A673 (cell line): ENCODE data around the gene VWA5B1. TPM values are rescaled to one million over a fixed set of nuclear protein-coding genes. Genes with fewer than 3 reads are reported as not detected.
A peak's percentile ranks its signal among the peaks of the same experiment; 100 is the strongest.

ENCODE experiments used
- BruUV-seq: library from RNA; stranded (reverse); fragments of 400-500 nt; replicated peaks from 2 replicates; lab custom pipeline; 2021; lab: Mats Ljungman, UMichigan
- CTCF ChIA-PET: fragments of 300-600 bp; sonication (Branson Sonifier 250); formaldehyde crosslinking; loops from one replicate; lab custom pipeline; 2022; ENCODE audit warnings: antibody characterized with exemption; lab: Charles Lee
- POLR2A ChIA-PET: fragments of 300-600 bp; sonication (Branson Sonifier 250); formaldehyde crosslinking; loops from one replicate; lab custom pipeline; 2022; ENCODE audit warnings: antibody characterized with exemption; ENCODE audit not compliant: low non-redundant PET; lab: Charles Lee
- DNase-seq: peaks from one replicate; pipeline ENCODE4 v3.0.0-alpha.2; 2015; ENCODE audit warnings: low spot score
- H3K27ac ChIP-seq: fragments of 200-600 bp; sonication (generic); 2 replicates; pipeline ENCODE4 v1.5.1; 2016; ENCODE audit warnings: mixed run types, low read depth, mild to moderate bottlenecking, mixed read lengths, antibody characterized with exemption, low read length; ENCODE audit not compliant: poor library complexity, severe bottlenecking
- H3K27me3 ChIP-seq: fragments of 200-600 bp; sonication (generic); replicated peaks from 2 replicates; pipeline ENCODE4 v1.6.1; 2017; ENCODE audit warnings: mixed run types, low read depth, mild to moderate bottlenecking, mixed read lengths, antibody characterized with exemption, low read length; ENCODE audit not compliant: insufficient read depth, poor library complexity
- H3K36me3 ChIP-seq: fragments of 200-600 bp; sonication (generic); 2 replicates; pipeline ENCODE4 v1.6.1; 2016; ENCODE audit warnings: mixed run types, mild to moderate bottlenecking, mixed read lengths, antibody characterized with exemption, low read length; ENCODE audit not compliant: insufficient read depth, poor library complexity, severe bottlenecking
- H3K4me1 ChIP-seq: fragments of 200-600 bp; sonication (generic); 2 replicates; pipeline ENCODE4 v1.6.1; 2017; ENCODE audit warnings: mixed run types, mild to moderate bottlenecking, mixed read lengths, antibody characterized with exemption, low read length; ENCODE audit not compliant: insufficient read depth, poor library complexity, severe bottlenecking
- H3K4me3 ChIP-seq: fragments of 200-600 bp; sonication (generic); 2 replicates; pipeline ENCODE4 v1.5.1; 2016; ENCODE audit warnings: low read depth, mixed run types, mild to moderate bottlenecking, mixed read lengths, low read length; ENCODE audit not compliant: poor library complexity, severe bottlenecking
- H3K9me3 ChIP-seq: fragments of 200-600 bp; sonication (generic); 2 replicates; pipeline ENCODE4 v1.6.1; 2016; ENCODE audit warnings: mixed run types, low read depth, mild to moderate bottlenecking, mixed read lengths, antibody characterized with exemption, low read length; ENCODE audit not compliant: poor library complexity, severe bottlenecking
- CTCF ChIP-seq: fragments of 300-800, 200-600 bp; sonication (generic); conservative IDR thresholded peaks from 2 replicates; pipeline ENCODE4 v1.5.1; 2017; ENCODE audit warnings: low read depth, mild to moderate bottlenecking, antibody characterized with exemption, low read length, moderate library complexity, mixed read lengths
- EZH2 ChIP-seq: fragments of 200-600 bp; sonication (generic); IDR thresholded peaks from 2 replicates; pipeline ENCODE4 v1.6.1; 2017; ENCODE audit warnings: borderline replicate concordance, low read depth, mild to moderate bottlenecking, mixed read lengths, antibody characterized with exemption, low read length; ENCODE audit not compliant: poor library complexity, severe bottlenecking
- intact Hi-C: fragments of 100-400 bp; cut with micrococcal nuclease; formaldehyde crosslinking; loops from one replicate; pipeline ENCODE4 v1.10.0; 2022; ENCODE audit not compliant: unreplicated experiment
- total RNA-seq: library from RNA; stranded (reverse); gene quantifications from 2 replicates; pipeline ENCODE4 v1.2.3, GENCODE V29; 2021

VWA5B1 gene
- total RNA-seq, 1 experiment from 2014 or later, result not detected

GRCh38 chr1:20280341-20280740 is 10.3 kb upstream of the VWA5B1 start:
- POLR2A ChIA-PET, result no interaction called here
- H3K27ac ChIP-seq, result no peak overlapping the region
- BruUV-seq, result no TSS peak
- DNase-seq, result peak; percentile 15
- TF ChIP-seq EZH2, result no peak
- TF ChIP-seq CTCF, result no peak
- intact Hi-C loops, result no loop called here
- CTCF ChIA-PET, result no interaction called here
- H3K4me1 ChIP-seq, result no peaks in the 10 kb centered on the region
- H3K27me3 ChIP-seq, result peaks cover 29% of the 10 kb centered on the region
- no peak overlapping the region for H3K4me3 ChIP-seq
- H3K36me3 ChIP-seq, result no peaks in the 10 kb centered on the region
- H3K9me3 ChIP-seq, result no peaks in the 10 kb centered on the region

- Histone ChIP-seq H3K27ac (no peak overlapping the region), H3K4me1 (no peaks in the 10 kb centered on the region), H3K9me3 (no peaks in the 10 kb centered on the region), H3K27me3 (peaks cover 29% of the 10 kb centered on the region), H3K4me3 (no peak overlapping the region), H3K36me3 (no peaks in the 10 kb centered on the region)
- ChIA-PET CTCF (no interaction called here), POLR2A (no interaction called here)
- DNase-seq, result no peak
- intact Hi-C loops, result no loop called here
- TF ChIP-seq EZH2 (no peak), CTCF (no peak)
- BruUV-seq, result no TSS peak
Measured at GRCh38 chr1:20280906-20281305, 9.8 kb upstream of the VWA5B1 start.

GRCh38 chr1:20281801-20282200 is 8.9 kb upstream of the VWA5B1 start:
- DNase-seq, result no peak
- no peak for TF ChIP-seq EZH2
- TF ChIP-seq CTCF, result no peak
- intact Hi-C loops, result no loop called here
- BruUV-seq, result no TSS peak
- H3K4me3 ChIP-seq, result no peak overlapping the region
- no peaks in the 10 kb centered on the region for H3K4me1 ChIP-seq
- POLR2A ChIA-PET, result no interaction called here
- no peaks in the 10 kb centered on the region for H3K36me3 ChIP-seq
- peaks cover 29% of the 10 kb centered on the region for H3K27me3 ChIP-seq
- CTCF ChIA-PET, result no interaction called here
- H3K9me3 ChIP-seq, result no peaks in the 10 kb centered on the region
- no peak overlapping the region for H3K27ac ChIP-seq
